KBM-7 (cell line): ENCODE results near the gene SELENBP1.
"Not testable (repeated sequence)": the region's sequence is repeated elsewhere in the genome, so short reads cannot be mapped to it uniquely, and the experiment has no call there.

Source experiments
- DNase-seq: peaks from one replicate; pipeline ENCODE4 v3.0.0-alpha.2; 2015
- in situ Hi-C: fragments of 300-500 bp; cut with MboI; formaldehyde crosslinking; loops from 2 replicates; pipeline ENCODE4 v1.14.3; 2020; ENCODE audit warnings: low sequenced_read_pairs, low pct_unique_long_range_greater_than_20kb, mixed read lengths

The SELENBP1 gene

DNA sequence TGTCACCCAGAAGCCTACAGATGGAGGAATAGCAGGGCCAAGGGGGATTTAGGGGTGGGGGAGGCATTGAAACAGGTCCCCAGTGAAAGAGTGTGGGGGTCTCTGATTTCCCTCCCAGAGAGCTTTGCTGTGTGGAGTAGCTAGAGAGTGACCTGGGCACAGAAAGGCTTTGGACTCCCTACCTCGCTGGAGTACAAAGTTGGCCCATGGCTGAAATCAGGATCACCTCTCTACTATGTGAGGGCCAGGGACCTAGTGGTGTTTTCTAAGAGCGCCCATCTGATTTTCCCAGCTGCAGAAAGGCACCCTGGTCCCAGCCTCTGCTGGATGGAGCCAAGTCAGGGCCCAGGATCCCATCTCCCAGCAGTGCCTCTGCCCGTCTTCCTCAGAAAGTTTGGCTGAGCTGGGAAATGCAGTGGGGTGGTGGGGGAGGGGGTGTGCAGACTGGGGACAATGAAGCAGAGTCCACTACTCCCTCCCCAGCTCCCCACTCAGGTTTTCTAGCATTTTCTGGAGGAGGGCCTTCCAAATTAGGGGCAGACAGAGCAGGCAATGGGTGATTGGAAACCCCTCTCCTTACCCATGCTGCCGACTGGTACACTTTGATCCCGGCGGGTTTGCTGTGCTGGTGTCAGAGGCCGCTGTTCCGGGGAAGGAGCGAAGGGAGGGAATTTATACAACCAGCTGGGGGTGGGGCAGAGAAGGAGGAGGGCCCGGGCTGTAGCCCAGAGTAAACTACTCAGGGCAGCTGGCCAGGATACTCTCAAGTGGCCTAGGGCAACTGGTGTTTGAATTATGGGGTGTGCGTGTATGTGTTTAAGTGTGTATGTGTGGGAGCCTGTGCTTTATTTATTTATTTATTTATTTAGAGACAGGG is at the start of gene SELENBP1:
TSS of gene SELENBP1 (minus strand) at position 648 of the 877 bp plus-strand sequence. CDS start at position 584, 64 bp downstream.
- in situ Hi-C loops: no loop called here
- no peak for DNase-seq

DNA sequence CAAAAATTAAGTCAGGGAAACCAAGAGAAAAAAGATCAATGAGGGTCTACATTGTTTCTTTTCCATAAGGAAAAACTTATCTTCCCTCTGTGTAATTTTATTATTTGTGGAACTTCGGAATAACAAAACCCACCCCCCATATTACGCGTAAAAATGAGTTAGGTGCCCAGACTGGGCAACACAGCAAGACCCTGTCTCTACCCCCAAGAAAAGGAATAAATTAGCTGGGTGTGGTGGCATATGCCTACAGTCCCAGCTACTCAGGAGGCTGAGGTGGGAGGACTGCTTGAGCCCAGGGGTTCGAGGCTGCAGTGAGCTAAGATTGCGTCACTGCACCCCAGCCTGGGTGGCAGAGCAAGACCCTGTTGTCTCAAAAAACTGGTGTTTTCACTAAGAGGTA is 47.3 kb upstream of the SELENBP1 start:
- no peak for DNase-seq
- in situ Hi-C loops: no loop called here

DNA sequence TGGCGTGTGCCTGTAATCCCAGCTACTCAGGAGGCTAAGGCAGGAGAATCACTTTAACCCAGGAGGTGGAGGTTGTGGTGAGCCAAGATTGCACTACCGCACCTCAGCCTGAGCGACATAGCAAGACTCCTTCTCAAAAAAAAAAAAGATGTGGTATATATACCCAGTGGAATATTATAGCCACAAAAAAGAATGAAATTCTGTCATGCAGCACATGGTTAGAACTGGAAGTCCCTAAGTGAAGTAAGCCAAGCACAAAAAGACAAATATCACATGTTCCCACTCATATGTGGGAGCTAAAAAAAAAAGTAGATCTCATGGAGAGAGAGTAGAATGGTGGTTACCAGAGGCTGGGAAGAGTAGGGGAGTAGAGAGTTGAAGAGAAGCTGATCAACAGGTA is 45.6 kb upstream of the SELENBP1 start:
- in situ Hi-C loops: no loop called here
- DNase-seq: no peak

DNA sequence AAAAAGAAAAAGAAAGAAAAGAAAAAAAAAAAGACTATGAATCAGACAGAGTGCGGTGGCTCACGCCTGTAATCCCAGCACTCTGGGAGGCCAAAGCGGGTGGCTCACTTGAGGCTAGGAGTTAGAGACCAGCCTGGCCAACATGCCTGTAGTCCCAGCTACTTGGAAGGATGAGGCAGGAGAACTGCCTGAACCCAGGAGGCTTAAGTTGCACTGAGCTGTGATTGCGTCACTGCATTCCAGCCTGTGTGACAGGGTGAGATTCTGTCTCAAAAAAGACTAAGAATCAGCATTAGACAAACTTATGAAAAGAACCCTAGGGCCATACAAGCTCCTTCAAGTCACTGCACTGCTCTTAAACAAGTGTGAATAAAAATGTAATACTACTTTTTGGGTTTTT is 43.7 kb upstream of the SELENBP1 start:
- no peak for DNase-seq

DNA sequence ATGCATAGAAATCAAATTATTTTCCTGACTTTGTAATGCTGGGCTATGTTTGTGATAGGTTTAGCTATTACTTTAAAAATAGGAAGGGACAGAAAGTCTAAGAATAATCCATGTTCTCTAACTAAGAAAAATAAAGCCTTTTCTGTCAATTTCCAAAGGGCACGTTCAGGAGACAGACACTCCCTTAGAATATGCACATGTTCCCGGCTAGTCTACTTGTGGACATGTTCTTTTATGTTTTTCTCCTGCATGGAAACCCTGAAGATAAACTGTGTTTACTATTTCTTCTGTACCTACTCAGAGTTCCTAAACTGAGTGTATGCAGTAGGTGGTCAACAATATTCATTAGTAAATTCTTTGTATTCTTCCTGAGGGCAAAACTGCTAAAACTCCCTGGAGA is 39.4 kb upstream of the SELENBP1 start:
- in situ Hi-C loops: no loop called here
- DNase-seq: no peak

More for the DNA sequence above, 43.7 kb upstream of the SELENBP1 start:
- in situ Hi-C loops: no loop called here

DNA sequence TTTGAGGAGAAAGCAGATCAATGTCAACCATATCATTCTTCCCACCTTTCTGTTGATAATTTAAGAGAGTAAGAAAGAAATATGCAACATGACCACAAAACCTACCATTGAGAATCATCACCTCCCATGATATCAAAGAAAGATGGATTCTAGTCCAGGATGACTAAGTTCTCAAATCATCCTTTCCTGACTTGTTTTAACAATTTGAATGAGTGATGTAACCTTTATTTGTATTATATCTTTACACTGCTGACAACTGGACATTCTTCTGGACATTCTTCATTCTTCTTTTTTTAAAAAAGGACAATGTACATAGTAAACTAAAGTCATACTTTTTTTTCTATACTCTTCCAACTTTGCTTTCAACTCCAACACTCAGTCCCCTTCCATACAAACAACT is 36.4 kb upstream of the SELENBP1 start:
- in situ Hi-C loops: no loop called here
- no peak for DNase-seq

DNA sequence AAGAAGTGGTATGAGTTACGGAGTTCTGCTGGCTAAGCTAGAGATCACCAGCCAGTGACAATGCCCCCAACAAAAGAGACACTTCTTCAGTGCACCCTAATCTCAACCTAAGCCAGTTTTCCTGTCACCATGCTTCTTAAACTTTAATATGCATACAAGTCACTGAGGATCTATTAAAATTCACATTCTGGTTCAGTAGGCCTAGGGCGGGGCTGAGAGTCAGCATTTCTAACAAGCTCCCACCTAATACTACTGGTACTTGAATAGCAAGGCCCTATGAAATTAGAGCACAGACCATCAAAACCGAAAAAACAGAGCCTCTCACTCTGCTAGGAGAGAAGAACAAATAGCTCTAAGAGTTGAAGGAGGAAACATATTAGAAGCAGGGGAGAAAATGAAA is 34.8 kb upstream of the SELENBP1 start:
- no peak for DNase-seq
- in situ Hi-C loops: no loop called here

DNA sequence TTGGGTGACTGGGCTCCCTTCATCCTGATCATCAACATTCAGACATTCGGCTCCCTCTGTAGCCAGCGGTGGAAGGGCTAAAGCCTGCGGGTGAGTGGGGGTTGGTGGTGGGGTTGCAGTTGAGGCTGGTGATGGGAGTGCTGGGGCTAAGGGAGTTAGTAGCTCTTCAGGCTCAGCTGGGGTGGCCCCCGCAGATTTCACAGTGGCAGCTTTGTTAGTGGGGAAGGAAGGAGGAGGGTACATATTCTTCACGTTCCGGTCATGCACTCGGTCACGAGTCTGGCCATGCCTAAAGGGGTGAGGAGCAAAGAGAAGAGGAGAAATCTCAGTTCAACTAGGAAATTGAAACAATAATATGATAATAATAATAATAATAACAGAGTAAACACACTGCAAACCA is 33.7 kb upstream of the SELENBP1 start:
- no peak for DNase-seq

DNA sequence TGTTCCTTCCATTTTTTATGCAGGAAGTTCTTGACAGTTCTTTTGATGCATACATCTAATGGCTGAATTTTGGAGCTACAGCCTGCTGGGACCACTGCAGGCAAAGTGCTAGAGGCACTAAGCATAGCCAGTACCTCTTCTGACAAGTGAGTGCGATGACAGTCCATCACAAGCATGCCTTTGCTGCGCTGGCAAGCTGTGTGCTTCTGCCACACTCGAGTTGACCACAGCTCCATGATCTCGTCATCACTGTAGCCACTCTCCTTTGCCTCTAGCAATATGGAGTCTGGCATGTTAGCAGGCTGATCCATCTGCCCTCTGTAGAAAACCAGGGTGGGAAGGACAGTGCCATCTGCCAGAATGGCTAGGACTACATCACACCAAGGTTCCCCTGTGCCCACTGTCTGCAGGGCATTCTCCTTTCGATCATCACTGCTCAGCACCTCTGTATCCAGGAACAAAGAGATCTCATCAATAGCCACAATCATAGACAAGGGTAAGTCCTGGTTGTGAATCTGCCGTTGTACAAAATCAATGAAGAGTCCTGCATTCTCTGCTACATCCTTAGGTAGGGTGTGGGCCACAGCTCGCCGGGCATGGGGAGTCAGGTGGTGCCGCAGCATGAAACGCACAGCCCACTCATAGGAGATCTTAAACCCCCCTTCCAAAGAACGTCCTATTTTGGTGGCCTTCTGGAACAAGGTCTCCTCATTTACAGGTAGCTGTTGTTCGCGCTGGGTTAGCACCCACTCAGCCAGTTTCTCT is 32.9 kb upstream of the SELENBP1 start:
- no peak for DNase-seq
- in situ Hi-C loops: no loop called here

More for the DNA sequence above, 33.7 kb upstream of the SELENBP1 start:
- in situ Hi-C loops: no loop called here

DNA sequence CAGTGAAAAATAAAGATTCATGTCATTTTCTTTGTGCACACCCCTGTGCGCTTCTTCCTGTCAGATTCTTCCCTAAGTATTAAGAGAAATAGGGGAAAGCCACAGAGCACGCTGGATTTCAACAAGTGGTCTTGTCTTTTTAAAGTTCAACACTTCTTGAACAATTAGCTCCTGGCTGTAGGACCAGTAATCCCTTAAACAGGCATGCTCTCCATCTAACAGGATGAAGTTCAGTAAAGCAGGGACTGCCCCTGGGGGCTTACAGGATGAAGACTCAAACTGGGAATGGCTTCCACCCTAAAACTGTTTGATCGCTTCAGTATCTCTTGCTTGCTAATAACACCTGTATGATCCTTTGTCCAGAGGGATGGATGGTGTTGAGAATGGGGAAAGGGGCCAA is 31.1 kb upstream of the SELENBP1 start:
- in situ Hi-C loops: no loop called here

DNA sequence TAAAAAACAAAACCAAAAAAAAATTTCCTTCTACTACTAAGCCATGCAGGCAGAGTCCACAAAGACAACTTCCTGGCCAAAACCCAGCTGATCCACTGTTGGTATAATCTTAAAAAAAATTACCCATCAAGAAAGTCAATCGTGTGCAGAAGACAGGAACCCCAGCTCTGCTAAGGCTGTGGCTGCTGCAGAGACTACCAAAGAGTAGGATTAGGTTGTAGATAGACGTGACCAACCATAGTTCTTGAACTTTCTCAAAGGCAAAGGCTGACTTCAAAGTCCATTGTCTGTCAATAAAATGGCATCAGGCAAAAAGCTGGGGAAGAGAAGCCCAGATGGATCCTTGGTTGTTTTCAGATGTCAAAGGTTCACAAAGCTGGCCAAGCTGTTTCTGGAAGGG is 30.3 kb upstream of the SELENBP1 start:
- in situ Hi-C loops: no loop called here
- no peak for DNase-seq

More for the DNA sequence above, 31.1 kb upstream of the SELENBP1 start:
- DNase-seq: no peak

DNA sequence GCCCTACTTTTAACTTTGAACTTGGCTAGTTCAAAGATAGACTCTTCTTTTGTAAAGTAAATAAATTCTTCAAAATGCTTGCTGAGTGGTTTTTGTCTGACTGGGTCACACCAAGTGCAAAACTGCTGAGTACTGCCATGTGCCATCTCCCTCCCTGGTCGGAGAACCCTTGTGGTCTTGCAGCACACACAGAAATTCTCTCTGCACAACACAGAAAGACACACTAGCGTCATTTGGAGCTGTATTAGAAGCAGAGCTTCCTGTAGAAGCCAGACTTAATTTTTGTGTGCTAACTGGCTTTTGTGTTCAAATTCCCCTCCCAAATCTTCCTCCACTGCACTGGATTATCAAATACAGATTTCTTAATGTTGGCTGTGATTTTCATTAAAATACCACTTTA is 29.4 kb upstream of the SELENBP1 start:
- no peak for DNase-seq
- in situ Hi-C loops: no loop called here

DNA sequence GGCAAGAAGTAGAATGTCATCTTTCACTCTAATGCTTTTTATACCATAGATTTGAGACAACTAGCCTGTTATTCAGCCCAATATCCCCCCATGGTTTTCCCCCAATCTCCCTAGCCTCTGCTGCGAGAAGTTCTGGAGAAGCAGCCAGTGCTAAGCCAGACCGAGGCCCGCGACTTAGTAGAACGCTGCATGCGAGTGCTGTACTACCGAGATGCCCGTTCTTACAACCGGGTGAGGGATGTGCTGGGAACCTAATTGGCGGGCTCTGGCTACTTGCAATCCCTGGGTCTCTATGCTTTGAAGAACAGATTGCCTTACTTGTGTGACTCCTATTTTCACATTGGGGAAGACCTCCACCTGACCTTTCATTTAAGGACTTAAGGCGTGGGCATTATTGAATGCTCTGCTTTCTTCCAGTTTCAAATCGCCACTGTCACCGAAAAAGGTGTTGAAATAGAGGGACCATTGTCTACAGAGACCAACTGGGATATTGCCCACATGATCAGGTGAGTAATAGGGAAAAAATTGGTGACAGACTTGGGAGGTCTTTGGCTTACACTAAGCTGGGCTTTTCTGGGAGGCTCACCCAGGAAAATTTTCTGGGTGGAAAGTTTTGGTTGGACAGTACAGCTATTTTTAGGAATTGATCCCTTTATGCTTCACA is 28.8 kb upstream of the SELENBP1 start:
- in situ Hi-C loops: no loop called here
- DNase-seq: no peak

DNA sequence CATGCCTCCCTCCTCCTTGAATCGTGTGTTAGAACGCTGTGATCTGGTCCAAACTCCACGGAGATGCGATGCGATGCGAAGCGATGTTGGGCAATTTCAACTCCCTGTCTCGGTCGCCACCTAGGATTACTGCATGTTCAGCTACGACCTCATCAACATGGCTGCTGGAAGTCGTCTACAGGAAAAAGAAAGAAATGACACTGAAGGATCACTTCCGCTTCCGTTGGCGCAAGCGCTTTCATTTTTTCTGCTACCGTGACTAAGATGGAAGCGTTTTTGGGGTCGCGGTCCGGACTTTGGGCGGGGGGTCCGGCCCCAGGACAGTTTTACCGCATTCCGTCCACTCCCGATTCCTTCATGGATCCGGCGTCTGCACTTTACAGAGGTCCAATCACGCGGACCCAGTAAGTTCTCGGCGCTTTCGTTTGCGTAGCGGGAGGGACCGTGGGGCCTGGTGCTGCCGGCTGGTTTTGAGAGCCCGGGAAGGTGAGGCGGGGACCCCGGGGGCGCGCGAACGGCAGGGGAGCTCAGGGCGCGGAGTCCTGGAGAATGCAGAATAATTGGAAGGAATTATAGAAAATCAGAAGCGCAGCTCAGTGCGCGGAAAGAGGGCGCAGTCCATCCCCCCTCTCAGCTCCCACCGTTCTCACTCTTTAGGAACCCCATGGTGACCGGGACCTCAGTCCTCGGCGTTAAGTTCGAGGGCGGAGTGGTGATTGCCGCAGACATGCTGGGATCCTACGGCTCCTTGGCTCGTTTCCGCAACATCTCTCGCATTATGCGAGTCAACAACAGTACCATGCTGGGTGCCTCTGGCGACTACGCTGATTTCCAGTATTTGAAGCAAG is 27.0 kb upstream of the SELENBP1 start, which contains the start of gene PSMB4:
TSS of gene PSMB4 (plus strand) at position 250 of the 848 bp plus-strand sequence. CDS start at position 265, 15 bp downstream.
- in situ Hi-C loops: no loop called here
- DNase-seq: peak; percentile 93

DNA sequence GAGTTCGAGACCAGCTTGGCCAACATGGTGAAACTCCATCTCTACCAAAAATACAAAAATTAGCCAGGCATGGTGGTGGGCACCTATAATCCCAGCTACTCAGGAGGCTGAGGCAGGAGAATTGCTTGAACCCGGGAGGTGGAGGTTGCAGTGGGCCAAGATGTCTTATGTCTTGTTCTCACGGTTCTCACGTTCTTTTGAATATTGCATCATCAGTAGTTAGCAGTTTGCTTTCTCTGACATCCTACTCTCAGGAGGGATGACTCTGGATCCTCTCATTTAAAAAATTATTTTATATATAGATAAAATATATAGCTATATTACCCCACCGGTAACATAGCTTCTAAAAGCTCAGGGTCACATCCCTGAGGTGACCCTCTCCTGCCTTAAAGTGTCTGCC is 23.8 kb upstream of the SELENBP1 start:
- in situ Hi-C loops: not testable (repeated sequence)

DNA sequence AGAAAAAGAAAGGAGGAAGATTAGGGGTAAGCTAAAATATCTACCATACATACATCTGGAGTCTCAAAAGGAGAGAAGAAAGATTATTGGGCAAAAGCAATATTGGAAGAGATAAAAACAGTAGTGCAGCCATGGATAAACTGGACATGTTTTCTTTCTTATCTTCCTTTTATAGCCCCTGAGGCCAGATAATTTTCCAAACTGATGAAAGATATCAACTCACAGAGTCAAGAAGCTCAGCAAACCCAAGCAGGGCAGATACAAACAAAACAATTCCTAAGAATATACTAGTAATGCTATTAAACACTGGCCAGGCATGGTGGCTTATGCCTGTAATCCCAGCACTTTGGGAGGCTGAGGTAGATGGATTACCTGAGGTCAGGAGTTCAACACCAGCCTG is 21.1 kb upstream of the SELENBP1 start:
- in situ Hi-C loops: no loop called here
- DNase-seq: no peak

More for the DNA sequence above, 23.8 kb upstream of the SELENBP1 start:
- DNase-seq: not testable (repeated sequence)

DNA sequence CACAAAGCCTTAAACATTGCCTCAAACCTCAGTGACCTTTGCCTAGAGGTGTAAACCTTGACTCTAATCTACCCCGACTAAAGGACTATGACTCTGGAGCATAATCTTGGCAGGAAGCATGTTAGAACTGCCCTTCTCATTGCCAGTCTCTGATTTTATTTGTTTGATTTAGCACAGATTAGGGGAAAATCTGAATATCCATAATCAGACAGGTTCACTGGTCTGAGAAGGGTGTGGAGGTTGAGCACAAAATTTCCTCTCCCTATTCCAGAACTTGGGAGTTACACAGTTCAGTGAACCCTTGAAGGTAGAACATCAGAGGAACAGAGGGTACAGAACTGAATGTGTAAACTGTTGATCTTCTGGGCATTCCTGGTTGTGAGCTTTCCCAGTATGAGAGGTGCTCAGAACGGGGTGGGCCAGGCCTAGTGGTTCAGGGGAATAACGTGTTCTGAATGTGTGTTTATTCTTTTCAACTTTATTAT is 18.6 kb upstream of the SELENBP1 start:
- in situ Hi-C loops: no loop called here
- no peak for DNase-seq

DNA sequence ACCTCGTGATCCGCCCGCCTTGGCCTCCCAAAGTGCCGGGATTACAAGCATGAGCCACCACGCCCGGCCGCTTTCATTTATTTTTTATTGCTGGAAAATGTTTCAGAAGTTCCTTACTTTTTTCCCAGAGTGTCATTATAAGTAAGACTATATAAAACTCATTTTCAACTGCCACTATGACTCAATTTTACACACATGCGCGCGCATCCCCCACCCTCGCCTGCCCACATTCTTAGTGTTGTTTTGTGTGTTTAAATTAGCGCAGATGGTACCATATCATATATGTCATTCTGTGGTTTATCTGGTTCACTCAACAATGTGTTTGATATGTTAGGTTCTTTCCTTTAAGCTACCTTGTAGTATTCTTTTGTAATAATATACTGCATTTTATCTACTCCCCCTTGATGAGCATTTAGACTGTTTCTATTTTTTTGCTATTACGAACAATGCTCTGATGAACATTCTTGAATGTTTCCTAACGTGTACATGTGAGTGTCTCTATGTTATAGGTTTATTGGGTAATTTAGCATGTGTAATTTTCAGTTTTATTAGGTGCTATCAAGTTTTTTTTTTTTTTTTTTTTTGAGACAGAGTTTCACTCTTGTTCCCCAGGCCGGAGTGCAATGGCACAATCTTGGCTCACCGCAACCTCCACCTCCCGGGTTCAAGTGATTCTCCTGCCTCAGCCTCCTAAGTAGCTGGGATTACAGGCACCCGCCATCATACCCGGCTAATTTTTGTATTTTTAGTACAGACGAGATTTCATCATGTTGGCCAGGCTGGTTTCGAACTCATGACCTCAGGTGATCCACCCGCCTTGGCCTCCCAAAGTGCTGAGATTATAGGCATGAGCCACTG is 17.9 kb upstream of the SELENBP1 start:
- DNase-seq, in situ Hi-C loops: not testable (repeated sequence)
